Colon (tissue), 2 donors: Measurements from ENCODE around the gene PKIG.
"Not testable (repeated sequence)": the region's sequence is repeated elsewhere in the genome, so short reads cannot be mapped to it uniquely, and the experiment has no call there.

Experiments used
- FAIRE-seq: peaks from 2 replicates; lab custom pipeline; 2012; peaks lifted over from hg19 to GRCh38; lab: Jason Lieb, UNC
- donor health status: control.
- donor health status: control.

PKIG gene

GRCh38 chr20:44582311-44583025, at the start of gene PKIG:
TSS of gene PKIG (plus strand) at chr20:44582579. CDS start at chr20:44614557, 31,978 bp downstream.
- no peak for FAIRE-seq

- FAIRE-seq = no peak
Observed at GRCh38 chr20:44532981-44533331, 49.4 kb upstream of the PKIG start.

- FAIRE-seq = no peak
Observed at GRCh38 chr20:44533928-44534327, 48.5 kb upstream of the PKIG start.

- FAIRE-seq = peak; percentile 53
Observed at GRCh38 chr20:44536175-44536574, 46.2 kb upstream of the PKIG start.

- FAIRE-seq = no peak
Observed at GRCh38 chr20:44537993-44538392, 44.4 kb upstream of the PKIG start.

- no peak for FAIRE-seq
Observed at GRCh38 chr20:44540834-44541233, 41.5 kb upstream of the PKIG start.

GRCh38 chr20:44541992-44542391, 40.4 kb upstream of the PKIG start:
- no peak for FAIRE-seq

- no peak for FAIRE-seq
Observed at GRCh38 chr20:44542890-44543289, 39.5 kb upstream of the PKIG start.

GRCh38 chr20:44543358-44543757, 39.0 kb upstream of the PKIG start:
- no peak for FAIRE-seq

GRCh38 chr20:44544263-44544662, 38.1 kb upstream of the PKIG start:
- FAIRE-seq = no peak

- FAIRE-seq = no peak
Observed at GRCh38 chr20:44547419-44547818, 35.0 kb upstream of the PKIG start.

GRCh38 chr20:44549123-44549522, 33.3 kb upstream of the PKIG start:
- no peak for FAIRE-seq

- no peak for FAIRE-seq
Observed at GRCh38 chr20:44552050-44552449, 30.3 kb upstream of the PKIG start.

GRCh38 chr20:44552568-44552949, 29.8 kb upstream of the PKIG start:
- FAIRE-seq = no peak

- FAIRE-seq = no peak
Observed at GRCh38 chr20:44552950-44553908, 29.1 kb upstream of the PKIG start.

GRCh38 chr20:44559302-44559701, 23.1 kb upstream of the PKIG start:
- FAIRE-seq = no peak

- no peak for FAIRE-seq
Observed at GRCh38 chr20:44560229-44560628, 22.1 kb upstream of the PKIG start.

GRCh38 chr20:44560818-44561217, 21.6 kb upstream of the PKIG start:
- not testable (repeated sequence) for FAIRE-seq

- no peak for FAIRE-seq
Observed at GRCh38 chr20:44561876-44562275, 20.5 kb upstream of the PKIG start.

- FAIRE-seq = no peak
Observed at GRCh38 chr20:44566018-44566417, 16.4 kb upstream of the PKIG start.

- FAIRE-seq = no peak
Observed at GRCh38 chr20:44566811-44567210, 15.6 kb upstream of the PKIG start.

- FAIRE-seq = no peak
Observed at GRCh38 chr20:44570367-44570766, 12.0 kb upstream of the PKIG start.

GRCh38 chr20:44571362-44571988, 10.9 kb upstream of the PKIG start:
- no peak for FAIRE-seq
